ENCODE measurements around the gene CEP57.

CEP57 gene

DNA sequence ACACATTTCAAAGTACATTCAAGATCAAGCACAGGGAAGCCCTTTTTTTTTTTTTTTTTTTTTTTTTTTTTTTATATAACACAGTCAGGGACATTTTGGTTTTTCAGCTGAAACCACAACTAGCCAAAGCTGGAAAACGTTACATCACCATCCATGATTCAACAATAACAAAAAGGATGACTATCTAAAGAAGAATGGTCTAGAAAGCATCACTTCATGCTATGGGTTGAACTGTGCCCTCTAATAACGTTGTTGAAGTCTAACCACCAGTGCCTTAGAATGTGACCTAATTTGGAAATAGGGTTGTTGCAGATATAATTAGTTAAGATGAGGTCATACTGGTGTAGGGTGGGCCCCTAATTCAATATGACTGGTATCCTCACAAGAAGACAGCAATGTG lies 87.0 kb downstream of the CEP57 start:
- TF ChIP-seq, protein P1, sequence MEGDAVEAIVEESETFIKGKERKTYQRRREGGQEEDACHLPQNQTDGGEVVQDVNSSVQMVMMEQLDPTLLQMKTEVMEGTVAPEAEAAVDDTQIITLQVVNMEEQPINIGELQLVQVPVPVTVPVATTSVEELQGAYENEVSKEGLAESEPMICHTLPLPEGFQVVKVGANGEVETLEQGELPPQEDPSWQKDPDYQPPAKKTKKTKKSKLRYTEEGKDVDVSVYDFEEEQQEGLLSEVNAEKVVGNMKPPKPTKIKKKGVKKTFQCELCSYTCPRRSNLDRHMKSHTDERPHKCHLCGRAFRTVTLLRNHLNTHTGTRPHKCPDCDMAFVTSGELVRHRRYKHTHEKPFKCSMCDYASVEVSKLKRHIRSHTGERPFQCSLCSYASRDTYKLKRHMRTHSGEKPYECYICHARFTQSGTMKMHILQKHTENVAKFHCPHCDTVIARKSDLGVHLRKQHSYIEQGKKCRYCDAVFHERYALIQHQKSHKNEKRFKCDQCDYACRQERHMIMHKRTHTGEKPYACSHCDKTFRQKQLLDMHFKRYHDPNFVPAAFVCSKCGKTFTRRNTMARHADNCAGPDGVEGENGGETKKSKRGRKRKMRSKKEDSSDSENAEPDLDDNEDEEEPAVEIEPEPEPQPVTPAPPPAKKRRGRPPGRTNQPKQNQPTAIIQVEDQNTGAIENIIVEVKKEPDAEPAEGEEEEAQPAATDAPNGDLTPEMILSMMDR (IDR thresholded peaks at IDR 0.05; ENCODE audit: control insufficient read depth, extremely low read depth, insufficient read depth) = no peak
- H3K4me3 ChIP-seq (ENCODE audit: low read depth, low read length) = no peak overlapping the region
- DNase-seq (ENCODE audit: low read depth) = no peak

All from LNCaP clone FGC (cell line).